UCSD-AML1 (cell line): ENCODE data around the gene ATP13A4.

ENCODE experiments used
- DNase-seq: peaks from one replicate; lab custom pipeline; 2025; ENCODE audit not compliant: unreplicated experiment; lab: John Stamatoyannopoulos, UW

Gene ATP13A4

GRCh38 chr3:193554811-193555210 lies at the start of gene ATP13A4:
ATP13A4 (minus strand) TSS chr3:193554895; CDS start chr3:193554799, 96 bp downstream.
- DNase-seq: no peak

GRCh38 chr3:193599393-193599792 lies 44.7 kb upstream of the ATP13A4 start:
- DNase-seq: no peak

GRCh38 chr3:193598202-193598601 lies 43.5 kb upstream of the ATP13A4 start:
- DNase-seq: no peak

- DNase-seq: no peak
Measured at GRCh38 chr3:193595939-193596487, 41.3 kb upstream of the ATP13A4 start.

- DNase-seq: no peak
Measured at GRCh38 chr3:193594946-193595689, 40.4 kb upstream of the ATP13A4 start.

GRCh38 chr3:193593668-193594030 lies 39.0 kb upstream of the ATP13A4 start:
- peak; percentile 20 for DNase-seq

GRCh38 chr3:193592841-193593667 lies 38.4 kb upstream of the ATP13A4 start, which contains the start of gene OPA1:
OPA1 (plus strand) TSS chr3:193593208; CDS start chr3:193593378, 170 bp downstream.
- DNase-seq: peak; percentile 98

GRCh38 chr3:193590088-193590856 lies 35.6 kb upstream of the ATP13A4 start:
- peak; percentile 35 for DNase-seq

- DNase-seq: no peak
Measured at GRCh38 chr3:193589616-193590015, 34.9 kb upstream of the ATP13A4 start.

GRCh38 chr3:193589129-193589528 lies 34.4 kb upstream of the ATP13A4 start:
- DNase-seq: no peak

- DNase-seq: no peak
Measured at GRCh38 chr3:193586526-193586925, 31.8 kb upstream of the ATP13A4 start.

- DNase-seq: no peak
Measured at GRCh38 chr3:193585530-193585929, 30.8 kb upstream of the ATP13A4 start.

- no peak for DNase-seq
Measured at GRCh38 chr3:193574488-193575070, 19.9 kb upstream of the ATP13A4 start.

GRCh38 chr3:193573403-193574191 lies 18.9 kb upstream of the ATP13A4 start:
- DNase-seq: no peak

GRCh38 chr3:193572426-193572908 lies 17.8 kb upstream of the ATP13A4 start:
- DNase-seq: peak; percentile 34

GRCh38 chr3:193569119-193569518 lies 14.4 kb upstream of the ATP13A4 start:
- no peak for DNase-seq

GRCh38 chr3:193564012-193564411 lies 9.3 kb upstream of the ATP13A4 start:
- DNase-seq: peak; percentile 9

GRCh38 chr3:193563426-193563825 lies 8.7 kb upstream of the ATP13A4 start:
- DNase-seq: no peak

- DNase-seq: no peak
Measured at GRCh38 chr3:193560870-193561269, 6.2 kb upstream of the ATP13A4 start.

GRCh38 chr3:193560091-193560490 lies 5.4 kb upstream of the ATP13A4 start:
- DNase-seq: no peak
